ENCODE data around the gene RCAN3. TPM values are rescaled to one million over a fixed set of nuclear protein-coding genes. Genes with fewer than 3 reads are reported as not detected.

The RCAN3 gene
- total and polyA plus RNA-seq, 2 of the 13 experiments (the other 11 are each of a cell fraction or from before 2014, with no cell fraction given) = 12.2 to 13.3 TPM

- TF ChIP-seq ZBTB43 (CRISPR knock-in tag; conservative IDR thresholded peaks at IDR 0.05) = peak; percentile 62; the same call in 1 of the 2 replicates
- TF ChIP-seq KMT2B (CRISPR knock-in tag; IDR thresholded peaks at IDR 0.05) = peak; percentile 68; the same call in 1 of the 2 replicates
- TF ChIP-seq JUND (CRISPR knock-in tag; IDR thresholded peaks at IDR 0.05) = 0 out of 2 replicates have a peak, but pooled peaks have one; percentile 66
- no peak for TF ChIP-seq ZNF333 (CRISPR knock-in tag; IDR thresholded peaks at IDR 0.05; ENCODE audit: borderline replicate concordance)
- TF ChIP-seq ZFP1 (CRISPR knock-in tag; IDR thresholded peaks at IDR 0.05) = 0 out of 2 replicates have a peak, but pooled peaks have one; percentile 62
- TF ChIP-seq YEATS2 (CRISPR knock-in tag; IDR thresholded peaks at IDR 0.05; ENCODE audit: borderline replicate concordance) = peak; percentile 29; the same call in 1 of the 2 replicates
- TF ChIP-seq SP5 (CRISPR knock-in tag; IDR thresholded peaks at IDR 0.05; ENCODE audit: borderline replicate concordance, low read depth) = peak; percentile 94
- no peak for TF ChIP-seq SP1 (IDR thresholded peaks at IDR 0.05)
- no peak for TF ChIP-seq SP1 (CRISPR knock-in tag; IDR thresholded peaks at IDR 0.05)
- no peak for TF ChIP-seq REL (CRISPR knock-in tag; conservative IDR thresholded peaks at IDR 0.05)
- TF ChIP-seq, protein P1, sequence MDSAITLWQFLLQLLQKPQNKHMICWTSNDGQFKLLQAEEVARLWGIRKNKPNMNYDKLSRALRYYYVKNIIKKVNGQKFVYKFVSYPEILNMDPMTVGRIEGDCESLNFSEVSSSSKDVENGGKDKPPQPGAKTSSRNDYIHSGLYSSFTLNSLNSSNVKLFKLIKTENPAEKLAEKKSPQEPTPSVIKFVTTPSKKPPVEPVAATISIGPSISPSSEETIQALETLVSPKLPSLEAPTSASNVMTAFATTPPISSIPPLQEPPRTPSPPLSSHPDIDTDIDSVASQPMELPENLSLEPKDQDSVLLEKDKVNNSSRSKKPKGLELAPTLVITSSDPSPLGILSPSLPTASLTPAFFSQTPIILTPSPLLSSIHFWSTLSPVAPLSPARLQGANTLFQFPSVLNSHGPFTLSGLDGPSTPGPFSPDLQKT (CRISPR knock-in tag; IDR thresholded peaks at IDR 0.05; ENCODE audit: borderline replicate concordance) = no peak
- no peak for TF ChIP-seq TSC22D2 (CRISPR knock-in tag; IDR thresholded peaks at IDR 0.05; ENCODE audit: borderline replicate concordance)
- no peak for TF ChIP-seq ZNF484 (CRISPR knock-in tag; IDR thresholded peaks at IDR 0.05; ENCODE audit: borderline replicate concordance, low read depth)
- peak; percentile 34; the same call in 1 of the 2 replicates for TF ChIP-seq YEATS4 (CRISPR knock-in tag; IDR thresholded peaks at IDR 0.05; ENCODE audit: borderline replicate concordance)
- TF ChIP-seq FOXA3 (CRISPR knock-in tag; IDR thresholded peaks at IDR 0.05) = peak; percentile 89
- TF ChIP-seq MIER3 (CRISPR knock-in tag; IDR thresholded peaks at IDR 0.05; ENCODE audit: borderline replicate concordance) = peak; percentile 81; the same call in 1 of the 2 replicates
- no peak for TF ChIP-seq ZNF7 (CRISPR knock-in tag; IDR thresholded peaks at IDR 0.05)
- TF ChIP-seq ZNF564 (CRISPR knock-in tag; IDR thresholded peaks at IDR 0.05) = no peak; the same call in 1 of the 2 replicates
- TF ChIP-seq FOXP1 (IDR thresholded peaks at IDR 0.05) = no peak
- peak; percentile 89 for TF ChIP-seq FOXP1 (CRISPR knock-in tag; IDR thresholded peaks at IDR 0.05)
- TF ChIP-seq ZNF451 (CRISPR knock-in tag; IDR thresholded peaks at IDR 0.05) = no peak
- no peak for TF ChIP-seq PBX3 (CRISPR knock-in tag; IDR thresholded peaks at IDR 0.05; ENCODE audit: borderline replicate concordance)
- no peak for TF ChIP-seq ZNF607 (CRISPR knock-in tag; IDR thresholded peaks at IDR 0.05; ENCODE audit: borderline replicate concordance)
- peak; percentile 91 for TF ChIP-seq TEAD3 (CRISPR knock-in tag; optimal IDR thresholded peaks at IDR 0.05; ENCODE audit: borderline replicate concordance)
- TF ChIP-seq TMF1 (CRISPR knock-in tag; IDR thresholded peaks at IDR 0.05; ENCODE audit: low read depth) = no peak
- TF ChIP-seq, protein P2, sequence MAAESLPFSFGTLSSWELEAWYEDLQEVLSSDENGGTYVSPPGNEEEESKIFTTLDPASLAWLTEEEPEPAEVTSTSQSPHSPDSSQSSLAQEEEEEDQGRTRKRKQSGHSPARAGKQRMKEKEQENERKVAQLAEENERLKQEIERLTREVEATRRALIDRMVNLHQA (CRISPR knock-in tag; IDR thresholded peaks at IDR 0.05) = no peak
- TF ChIP-seq FOXM1 (CRISPR knock-in tag; IDR thresholded peaks at IDR 0.05) = no peak
- no peak for TF ChIP-seq HNRNPUL1 (IDR thresholded peaks at IDR 0.05; ENCODE audit: low read depth, low read length)
- TF ChIP-seq, protein P3, sequence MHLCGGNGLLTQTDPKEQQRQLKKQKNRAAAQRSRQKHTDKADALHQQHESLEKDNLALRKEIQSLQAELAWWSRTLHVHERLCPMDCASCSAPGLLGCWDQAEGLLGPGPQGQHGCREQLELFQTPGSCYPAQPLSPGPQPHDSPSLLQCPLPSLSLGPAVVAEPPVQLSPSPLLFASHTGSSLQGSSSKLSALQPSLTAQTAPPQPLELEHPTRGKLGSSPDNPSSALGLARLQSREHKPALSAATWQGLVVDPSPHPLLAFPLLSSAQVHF (CRISPR knock-in tag; IDR thresholded peaks at IDR 0.05) = no peak
- TF ChIP-seq TCF7L2 (IDR thresholded peaks at IDR 0.05; ENCODE audit: low read depth, low read length) = no peak
Measured at GRCh38 chr1:24567792-24568388, 65.3 kb downstream of the RCAN3 start (continued).

Measured in HepG2 (cell line).